ENCODE measurements around the gene SLC49A3.
A peak's percentile ranks its signal among the peaks of the same experiment; 100 is the strongest.
"Not testable (repeated sequence)": the region's sequence is repeated elsewhere in the genome, so short reads cannot be mapped to it uniquely, and the experiment has no call there.

Gene SLC49A3

GRCh38 chr4:653831-654502 lies 35.0 kb downstream of the SLC49A3 start:
- no peak for DNase-seq (ENCODE audit: low spot score)

- no peak for DNase-seq (ENCODE audit: low spot score)
Measured at GRCh38 chr4:653080-653821, 35.7 kb downstream of the SLC49A3 start.

- DNase-seq (ENCODE audit: low spot score), result no peak
Measured at GRCh38 chr4:651884-652642, 36.9 kb downstream of the SLC49A3 start.

GRCh38 chr4:650951-651883 lies 37.7 kb downstream of the SLC49A3 start:
- no peak for DNase-seq (ENCODE audit: low spot score)

- no peak for DNase-seq (ENCODE audit: low spot score)
Measured at GRCh38 chr4:650461-650860, 38.5 kb downstream of the SLC49A3 start.

GRCh38 chr4:649751-650310 lies 39.1 kb downstream of the SLC49A3 start:
- no peak for DNase-seq (ENCODE audit: low spot score)

GRCh38 chr4:649293-649625 lies 39.7 kb downstream of the SLC49A3 start:
- DNase-seq (ENCODE audit: low spot score), result no peak

GRCh38 chr4:648579-649292 lies 40.2 kb downstream of the SLC49A3 start:
- DNase-seq (ENCODE audit: low spot score), result no peak

- DNase-seq (ENCODE audit: low spot score), result no peak
Measured at GRCh38 chr4:647481-647880, 41.5 kb downstream of the SLC49A3 start.

GRCh38 chr4:646460-646859 lies 42.5 kb downstream of the SLC49A3 start:
- DNase-seq (ENCODE audit: low spot score), result peak; percentile 76

- DNase-seq (ENCODE audit: low spot score), result not testable (repeated sequence)
Measured at GRCh38 chr4:642366-642765, 46.6 kb downstream of the SLC49A3 start.

GRCh38 chr4:637536-638280 lies 51.2 kb downstream of the SLC49A3 start:
- no peak for DNase-seq (ENCODE audit: low spot score)

GRCh38 chr4:636628-637159 lies 52.3 kb downstream of the SLC49A3 start:
- no peak for DNase-seq (ENCODE audit: low spot score)

- DNase-seq (ENCODE audit: low spot score), result no peak
Measured at GRCh38 chr4:635851-636627, 52.9 kb downstream of the SLC49A3 start.

GRCh38 chr4:635066-635835 lies 53.7 kb downstream of the SLC49A3 start:
- not testable (repeated sequence) for DNase-seq (ENCODE audit: low spot score)

GRCh38 chr4:634599-634985 lies 54.4 kb downstream of the SLC49A3 start:
- no peak for DNase-seq (ENCODE audit: low spot score)

- no peak for DNase-seq (ENCODE audit: low spot score)
Measured at GRCh38 chr4:633976-634598, 54.9 kb downstream of the SLC49A3 start.

GRCh38 chr4:633406-633805 lies 55.5 kb downstream of the SLC49A3 start:
- no peak for DNase-seq (ENCODE audit: low spot score)
